ENCODE results near the gene TMEM40.
"Not testable (repeated sequence)": the region's sequence is repeated elsewhere in the genome, so short reads cannot be mapped to it uniquely, and the experiment has no call there.

The TMEM40 gene

GRCh38 chr3:12727937-12728336, 31.1 kb downstream of the TMEM40 start:
- intact Hi-C loops (cut with DNase I) = no loop called here
- no peak for DNase-seq

GRCh38 chr3:12727481-12727880, 31.6 kb downstream of the TMEM40 start:
- intact Hi-C loops (cut with DNase I) = no loop called here
- no peak for DNase-seq

- DNase-seq = no peak
- intact Hi-C loops (cut with DNase I) = no loop called here
These were observed 33.6 kb downstream of the TMEM40 start for GRCh38 chr3:12725436-12725835.

- intact Hi-C loops (cut with DNase I) = no loop called here
These were observed 34.3 kb downstream of the TMEM40 start for GRCh38 chr3:12724794-12725193.

GRCh38 chr3:12723362-12723761, 35.7 kb downstream of the TMEM40 start:
- DNase-seq; intact Hi-C loops (cut with DNase I): not testable (repeated sequence)

More at GRCh38 chr3:12724794-12725193, 34.3 kb downstream of the TMEM40 start:
- DNase-seq = no peak

- DNase-seq = no peak
- intact Hi-C loops (cut with DNase I) = no loop called here
These were observed 36.8 kb downstream of the TMEM40 start for GRCh38 chr3:12722226-12722625.

- DNase-seq = peak; percentile 46 to 88 (median 74)
- intact Hi-C loops (cut with DNase I) = no loop called here
These were observed 38.8 kb downstream of the TMEM40 start for GRCh38 chr3:12719984-12720898.

- intact Hi-C loops (cut with DNase I) = no loop called here
- no peak for DNase-seq
These were observed 39.5 kb downstream of the TMEM40 start for GRCh38 chr3:12719541-12719940.

- DNase-seq = no peak
- intact Hi-C loops (cut with DNase I) = no loop called here
These were observed 42.4 kb downstream of the TMEM40 start for GRCh38 chr3:12716605-12717151.

- no peak for DNase-seq
- intact Hi-C loops (cut with DNase I) = no loop called here
These were observed 44.8 kb downstream of the TMEM40 start for GRCh38 chr3:12714278-12714677.

GRCh38 chr3:12710062-12710461, 49.0 kb downstream of the TMEM40 start:
- DNase-seq = no peak

GRCh38 chr3:12709334-12709733, 49.7 kb downstream of the TMEM40 start:
- intact Hi-C loops (cut with DNase I) = no loop called here
- DNase-seq = no peak

More at GRCh38 chr3:12710062-12710461, 49.0 kb downstream of the TMEM40 start:
- intact Hi-C loops (cut with DNase I) = no loop called here

- DNase-seq = peak in 20 of 42 donors; percentile 2 to 56 (median 17)
- intact Hi-C loops (cut with DNase I) = no loop called here
These were observed 50.4 kb downstream of the TMEM40 start for GRCh38 chr3:12708584-12709192.

GRCh38 chr3:12707449-12707848, 51.6 kb downstream of the TMEM40 start:
- no peak for DNase-seq
- intact Hi-C loops (cut with DNase I) = no loop called here

GRCh38 chr3:12706504-12707253, 52.4 kb downstream of the TMEM40 start:
- DNase-seq = peak in 34 of 42 donors; percentile 6 to 72 (median 44)
- intact Hi-C loops (cut with DNase I) = no loop called here

GRCh38 chr3:12705981-12706380, 53.1 kb downstream of the TMEM40 start:
- DNase-seq = no peak
- intact Hi-C loops (cut with DNase I) = no loop called here

- no peak for DNase-seq
- intact Hi-C loops (cut with DNase I) = no loop called here
These were observed 53.6 kb downstream of the TMEM40 start for GRCh38 chr3:12705374-12705926.

- no peak for DNase-seq
- intact Hi-C loops (cut with DNase I) = no loop called here
These were observed 56.6 kb downstream of the TMEM40 start for GRCh38 chr3:12702501-12702900.

GRCh38 chr3:12701601-12702000, 57.5 kb downstream of the TMEM40 start:
- DNase-seq; intact Hi-C loops (cut with DNase I): not testable (repeated sequence)
